Stromal cell of bone marrow (primary cell): ENCODE results near the gene IQCB1.
"Not testable (repeated sequence)": the region's sequence is repeated elsewhere in the genome, so short reads cannot be mapped to it uniquely, and the experiment has no call there.

Source experiments
- DNase-seq: peaks from one replicate; pipeline ENCODE4 v3.0.0-alpha.2; 2012; ENCODE audit warnings: low read depth

Gene IQCB1

GRCh38 chr3:121803771-121804320 is 31.0 kb downstream of the IQCB1 start:
- DNase-seq: no peak

- DNase-seq: no peak
Measured at GRCh38 chr3:121800906-121801305, 34.0 kb downstream of the IQCB1 start.

GRCh38 chr3:121796970-121797369 is 37.9 kb downstream of the IQCB1 start:
- DNase-seq: no peak

- no peak for DNase-seq
Measured at GRCh38 chr3:121794264-121794983, 40.4 kb downstream of the IQCB1 start.

- DNase-seq: no peak
Measured at GRCh38 chr3:121793078-121793477, 41.8 kb downstream of the IQCB1 start.

- peak; percentile 3 for DNase-seq
Measured at GRCh38 chr3:121786485-121786884, 48.4 kb downstream of the IQCB1 start.

GRCh38 chr3:121782784-121783183 is 52.1 kb downstream of the IQCB1 start:
- not testable (repeated sequence) for DNase-seq

- DNase-seq: no peak
Measured at GRCh38 chr3:121781611-121782010, 53.2 kb downstream of the IQCB1 start.

GRCh38 chr3:121775095-121775494 is 59.8 kb downstream of the IQCB1 start:
- not testable (repeated sequence) for DNase-seq

GRCh38 chr3:121769246-121769645 is 65.6 kb downstream of the IQCB1 start:
- DNase-seq: no peak

GRCh38 chr3:121768452-121768851 is 66.4 kb downstream of the IQCB1 start:
- DNase-seq: no peak

- no peak for DNase-seq
Measured at GRCh38 chr3:121759541-121760202, 75.2 kb downstream of the IQCB1 start.

- no peak for DNase-seq
Measured at GRCh38 chr3:121758727-121759450, 76.0 kb downstream of the IQCB1 start.

GRCh38 chr3:121757812-121758545 is 76.9 kb downstream of the IQCB1 start:
- DNase-seq: no peak

GRCh38 chr3:121757087-121757811 is 77.6 kb downstream of the IQCB1 start:
- DNase-seq: no peak

GRCh38 chr3:121752772-121753171 is 82.1 kb downstream of the IQCB1 start:
- no peak for DNase-seq

- no peak for DNase-seq
Measured at GRCh38 chr3:121752261-121752660, 82.6 kb downstream of the IQCB1 start.

GRCh38 chr3:121750087-121750415 is 84.8 kb downstream of the IQCB1 start:
- DNase-seq: no peak

GRCh38 chr3:121749276-121750086 is 85.4 kb downstream of the IQCB1 start, which contains the start of gene GOLGB1:
GOLGB1 (minus strand) TSS chr3:121749741; CDS start chr3:121730971, 18,770 bp downstream.
- peak; percentile 100 for DNase-seq

- no peak for DNase-seq
Measured at GRCh38 chr3:121748680-121749275, 86.1 kb downstream of the IQCB1 start.
